Upper lobe of left lung (tissue), 4 donors: ENCODE measurements around the gene ERCC4.

Experiments used
- EP300 ChIP-seq, 4 donors: sonication (generic); formaldehyde crosslinking; IDR thresholded peaks; one replicate each; pipeline ENCODE4 v1.5.1; 2017; ENCODE audit warnings: antibody characterized with exemption in 4 of 4, control low read depth in 2 of 4
- POLR2A ChIP-seq, 4 donors: fragments of 450-650 bp; IDR thresholded peaks; one replicate each; pipeline ENCODE4 v1.5.1; 2016 to 2017; ENCODE audit warnings: antibody characterized with exemption in 4 of 4, mild to moderate bottlenecking in 2 of 4
- TF ChIP-seq, protein P1 (sequence below), 6 experiments: fragments of 450-650 bp in 4 of 6; fragments of 200-600 bp in 2 of 6; sonication (generic) in 2 of 6; IDR thresholded peaks; one replicate each; pipeline ENCODE4 v1.5.1; 2016 to 2019; ENCODE audit warnings: antibody characterized with exemption in 6 of 6

GRCh38 chr16:13897806-13898205 lies 22.1 kb upstream of the ERCC4 start:
- TF ChIP-seq, protein P1, sequence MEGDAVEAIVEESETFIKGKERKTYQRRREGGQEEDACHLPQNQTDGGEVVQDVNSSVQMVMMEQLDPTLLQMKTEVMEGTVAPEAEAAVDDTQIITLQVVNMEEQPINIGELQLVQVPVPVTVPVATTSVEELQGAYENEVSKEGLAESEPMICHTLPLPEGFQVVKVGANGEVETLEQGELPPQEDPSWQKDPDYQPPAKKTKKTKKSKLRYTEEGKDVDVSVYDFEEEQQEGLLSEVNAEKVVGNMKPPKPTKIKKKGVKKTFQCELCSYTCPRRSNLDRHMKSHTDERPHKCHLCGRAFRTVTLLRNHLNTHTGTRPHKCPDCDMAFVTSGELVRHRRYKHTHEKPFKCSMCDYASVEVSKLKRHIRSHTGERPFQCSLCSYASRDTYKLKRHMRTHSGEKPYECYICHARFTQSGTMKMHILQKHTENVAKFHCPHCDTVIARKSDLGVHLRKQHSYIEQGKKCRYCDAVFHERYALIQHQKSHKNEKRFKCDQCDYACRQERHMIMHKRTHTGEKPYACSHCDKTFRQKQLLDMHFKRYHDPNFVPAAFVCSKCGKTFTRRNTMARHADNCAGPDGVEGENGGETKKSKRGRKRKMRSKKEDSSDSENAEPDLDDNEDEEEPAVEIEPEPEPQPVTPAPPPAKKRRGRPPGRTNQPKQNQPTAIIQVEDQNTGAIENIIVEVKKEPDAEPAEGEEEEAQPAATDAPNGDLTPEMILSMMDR (IDR thresholded peaks at IDR 0.05) = no peak
- no peak for TF ChIP-seq EP300 (IDR thresholded peaks at IDR 0.05)
- no peak for TF ChIP-seq POLR2A (IDR thresholded peaks at IDR 0.05)
